WI38 (cell line): ENCODE data around the gene PLGRKT.
"Not testable (repeated sequence)": the region's sequence is repeated elsewhere in the genome, so short reads cannot be mapped to it uniquely, and the experiment has no call there.

Experiments used
- H3K4me3 ChIP-seq: 2 replicates; pipeline ENCODE4 v1.5.1; 2011; ENCODE audit warnings: low read depth, mild to moderate bottlenecking, control low read depth, low read length
- CTCF ChIP-seq: IDR thresholded peaks from 2 replicates; pipeline ENCODE4 v1.5.1; 2012; ENCODE audit warnings: low read depth, mild to moderate bottlenecking, control low read depth, low read length

PLGRKT gene

GRCh38 chr9:5336688-5337087, 101.0 kb downstream of the PLGRKT start:
- no peak for TF ChIP-seq CTCF

GRCh38 chr9:5331276-5331675, 106.4 kb downstream of the PLGRKT start:
- not testable (repeated sequence) for H3K4me3 ChIP-seq

More at GRCh38 chr9:5336688-5337087, 101.0 kb downstream of the PLGRKT start:
- H3K4me3 ChIP-seq = no peak overlapping the region

GRCh38 chr9:5326893-5327548, 110.7 kb downstream of the PLGRKT start:
- TF ChIP-seq CTCF = no peak
- no peak overlapping the region for H3K4me3 ChIP-seq

GRCh38 chr9:5326187-5326586, 111.5 kb downstream of the PLGRKT start:
- H3K4me3 ChIP-seq = no peak overlapping the region
- TF ChIP-seq CTCF = no peak

GRCh38 chr9:5321601-5322000, 116.1 kb downstream of the PLGRKT start:
- not testable (repeated sequence) for H3K4me3 ChIP-seq

- no peak overlapping the region for H3K4me3 ChIP-seq
- TF ChIP-seq CTCF = no peak
These were observed 116.7 kb downstream of the PLGRKT start for GRCh38 chr9:5321058-5321457.

- not testable (repeated sequence) for H3K4me3 ChIP-seq
These were observed 121.3 kb downstream of the PLGRKT start for GRCh38 chr9:5316406-5316805.

GRCh38 chr9:5315187-5315923, 122.4 kb downstream of the PLGRKT start:
- no peak overlapping the region for H3K4me3 ChIP-seq
- no peak for TF ChIP-seq CTCF

- H3K4me3 ChIP-seq = no peak overlapping the region
- no peak for TF ChIP-seq CTCF
These were observed 126.9 kb downstream of the PLGRKT start for GRCh38 chr9:5310851-5311250.
